GM12878 (cell line): Measurements from ENCODE around the gene STARD3. TPM values are rescaled to one million over a fixed set of nuclear protein-coding genes. Genes with fewer than 3 reads are reported as not detected.
A peak's percentile ranks its signal among the peaks of the same experiment; 100 is the strongest.

Experiments
- BACH1 ChIP-seq: fragments of 450-650 bp; IDR thresholded peaks from 2 replicates; pipeline ENCODE4 v1.6.1; 2017; ENCODE audit warnings: mild to moderate bottlenecking, borderline replicate concordance
- CEBPB ChIP-seq, 2 experiments: fragments of 150-350 bp in 1 of 2; IDR thresholded peaks; 2 replicates each; pipeline ENCODE4 v1.6.1; 2012 to 2014; ENCODE audit warnings: low read depth in 2 of 2, low read length in 2 of 2, borderline replicate concordance in 1 of 2, inconsistent platforms in 1 of 2
- EGR1 ChIP-seq, 2 experiments: IDR thresholded peaks; 1 replicate in 1 of 2; 2 replicates in 1 of 2; pipeline ENCODE4 v1.6.1; 2011 to 2012; ENCODE audit warnings: low read depth in 2 of 2, low read length in 2 of 2, borderline replicate concordance in 1 of 2, mild to moderate bottlenecking in 1 of 2, moderate library complexity in 1 of 2
- HCFC1 ChIP-seq: fragments of 150-350 bp; IDR thresholded peaks from 2 replicates; pipeline ENCODE4 v1.6.1; 2014; ENCODE audit warnings: low read length
- HDAC2 ChIP-seq: fragments of 200-600 bp; sonication (generic); IDR thresholded peaks from 2 replicates; pipeline ENCODE4 v1.6.1; 2017
- HDGF ChIP-seq: fragments of 450-650 bp; IDR thresholded peaks from 2 replicates; pipeline ENCODE4 v1.6.1; 2016; ENCODE audit warnings: antibody characterized with exemption
- KAT2A ChIP-seq: conservative IDR thresholded peaks from 2 replicates; pipeline ENCODE4 v1.6.1; 2011; ENCODE audit warnings: low read depth, low read length; ENCODE audit not compliant: control insufficient read depth
- MYB ChIP-seq: fragments of 150-350 bp; IDR thresholded peaks from 2 replicates; pipeline ENCODE4 v1.6.1; 2014; ENCODE audit warnings: mild to moderate bottlenecking, low read depth, low read length, borderline replicate concordance
- NFYA ChIP-seq: IDR thresholded peaks from 2 replicates; pipeline ENCODE4 v1.6.1; 2011; ENCODE audit warnings: low read depth, mild to moderate bottlenecking, low read length, improper control_type of control experiment, borderline replicate concordance
- NR2F1 ChIP-seq: fragments of 450-650 bp; conservative IDR thresholded peaks from 2 replicates; pipeline ENCODE4 v1.6.1; 2017; ENCODE audit warnings: mild to moderate bottlenecking
- STAT3 ChIP-seq: IDR thresholded peaks from 2 replicates; pipeline ENCODE4 v1.6.1; 2011; ENCODE audit warnings: low read depth, low read length, improper control_type of control experiment
- polyA plus RNA-seq, 11 experiments: library from polyadenylated mRNA; depleted of rRNA in 4 of 11; unstranded in 6 of 11; stranded (reverse) in 5 of 11; fragments of >200 nt; fragmentation: Nextera tagmentation in 4 of 11; fragmentation: Illumina TruSeq in 1 of 11; extraction: Ambion mirVana in 4 of 11; extraction: Trizol in 1 of 11; gene quantifications; 1 replicate in 1 of 11; 2 replicates in 10 of 11; pipeline versions ENCODE4 v1.2.1 to v1.2.3, GENCODE V29; 2011 to 2016; ENCODE audit warnings: inconsistent platforms in 2 of 11, missing spikeins in 2 of 11, low read depth in 1 of 11
- total RNA-seq, 4 experiments: library from RNA; depleted of rRNA in 3 of 4; stranded (reverse); fragments of >200 nt in 3 of 4; fragmentation: Illumina TruSeq in 1 of 4; extraction: Trizol in 1 of 4; gene quantifications; 2 replicates each; pipeline versions ENCODE4 v1.2.1 to v1.2.3, GENCODE V29; 2013 to 2021
- TF ChIP-seq, protein P1 (sequence below): fragments of 450-650 bp; formaldehyde crosslinking; IDR thresholded peaks from 2 replicates; pipeline ENCODE4 v1.4.0; 2022; ENCODE audit warnings: mild to moderate bottlenecking, moderate library complexity
- TF ChIP-seq, protein P2 (sequence below): fragments of 450-650 bp; IDR thresholded peaks from 2 replicates; pipeline ENCODE4 v1.6.1; 2016; ENCODE audit warnings: mild to moderate bottlenecking
- TF ChIP-seq, protein P3 (sequence below): fragments of 450-650 bp; IDR thresholded peaks from 2 replicates; pipeline ENCODE4 v1.6.1; 2017; ENCODE audit warnings: mild to moderate bottlenecking, moderate library complexity
- TF ChIP-seq, protein P4 (sequence below): IDR thresholded peaks from 2 replicates; pipeline ENCODE4 v1.6.1; 2012; ENCODE audit warnings: low read depth, low read length, improper control_type of control experiment

STARD3 gene
- total and polyA plus RNA-seq, 10 of the 15 experiments (the other 5 are each of a cell fraction or from before 2014, with no cell fraction given), result 0.08 to 62.7 (median 27.5) TPM

DNA sequence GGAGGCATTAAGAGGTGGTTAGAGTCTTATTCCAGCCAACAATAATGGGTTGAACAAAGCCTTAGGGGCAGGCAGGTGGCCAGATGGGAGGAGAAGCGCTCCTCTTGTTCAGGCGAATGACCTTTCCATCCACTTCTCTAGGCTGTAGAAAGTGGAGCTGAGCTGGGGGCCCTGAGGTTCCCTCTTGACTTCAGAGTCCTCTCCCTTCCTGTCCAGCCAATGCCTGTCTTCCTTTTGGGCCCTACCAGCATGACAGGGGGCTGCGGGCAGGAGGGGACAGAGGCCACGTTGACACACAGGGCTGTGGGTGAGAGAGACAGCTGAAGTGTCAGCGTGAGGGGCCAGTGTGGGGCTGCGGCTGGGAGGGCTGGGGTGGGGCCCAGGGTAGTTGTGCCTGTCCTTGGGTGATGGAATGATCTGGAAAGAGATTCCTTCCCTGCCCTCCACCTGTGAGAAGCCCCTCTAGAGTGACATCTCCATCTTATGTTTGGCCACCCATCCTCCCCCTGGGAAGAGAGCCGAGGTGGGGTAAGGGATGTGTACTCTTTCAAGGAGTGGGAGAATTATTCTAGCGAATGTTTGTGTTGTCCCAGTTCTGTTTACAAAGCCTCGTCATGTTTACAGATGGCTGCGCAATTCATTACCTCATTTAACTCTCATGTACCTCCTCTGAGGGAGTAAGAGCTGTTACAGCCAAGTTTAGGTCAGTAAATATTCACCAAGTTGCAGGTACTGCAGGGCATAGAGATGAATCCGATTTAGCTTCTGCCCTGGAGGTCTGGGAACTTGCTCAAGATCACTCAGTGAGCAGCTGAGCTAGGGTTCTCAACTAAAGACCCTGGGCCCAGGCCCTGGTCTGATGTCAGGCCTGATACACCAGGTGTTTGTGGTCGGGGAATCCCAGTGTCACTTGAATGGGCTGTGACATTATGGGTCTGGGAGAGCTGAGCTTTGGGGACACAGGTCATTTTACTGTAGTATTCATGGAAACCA lies 66.3 kb downstream of the STARD3 start (continued):
- TF ChIP-seq NR2F1, result peak; percentile 58; the same call in 1 of the 2 replicates
- no peak for TF ChIP-seq KAT2A
- no peak for TF ChIP-seq HDGF
- TF ChIP-seq, protein P1, sequence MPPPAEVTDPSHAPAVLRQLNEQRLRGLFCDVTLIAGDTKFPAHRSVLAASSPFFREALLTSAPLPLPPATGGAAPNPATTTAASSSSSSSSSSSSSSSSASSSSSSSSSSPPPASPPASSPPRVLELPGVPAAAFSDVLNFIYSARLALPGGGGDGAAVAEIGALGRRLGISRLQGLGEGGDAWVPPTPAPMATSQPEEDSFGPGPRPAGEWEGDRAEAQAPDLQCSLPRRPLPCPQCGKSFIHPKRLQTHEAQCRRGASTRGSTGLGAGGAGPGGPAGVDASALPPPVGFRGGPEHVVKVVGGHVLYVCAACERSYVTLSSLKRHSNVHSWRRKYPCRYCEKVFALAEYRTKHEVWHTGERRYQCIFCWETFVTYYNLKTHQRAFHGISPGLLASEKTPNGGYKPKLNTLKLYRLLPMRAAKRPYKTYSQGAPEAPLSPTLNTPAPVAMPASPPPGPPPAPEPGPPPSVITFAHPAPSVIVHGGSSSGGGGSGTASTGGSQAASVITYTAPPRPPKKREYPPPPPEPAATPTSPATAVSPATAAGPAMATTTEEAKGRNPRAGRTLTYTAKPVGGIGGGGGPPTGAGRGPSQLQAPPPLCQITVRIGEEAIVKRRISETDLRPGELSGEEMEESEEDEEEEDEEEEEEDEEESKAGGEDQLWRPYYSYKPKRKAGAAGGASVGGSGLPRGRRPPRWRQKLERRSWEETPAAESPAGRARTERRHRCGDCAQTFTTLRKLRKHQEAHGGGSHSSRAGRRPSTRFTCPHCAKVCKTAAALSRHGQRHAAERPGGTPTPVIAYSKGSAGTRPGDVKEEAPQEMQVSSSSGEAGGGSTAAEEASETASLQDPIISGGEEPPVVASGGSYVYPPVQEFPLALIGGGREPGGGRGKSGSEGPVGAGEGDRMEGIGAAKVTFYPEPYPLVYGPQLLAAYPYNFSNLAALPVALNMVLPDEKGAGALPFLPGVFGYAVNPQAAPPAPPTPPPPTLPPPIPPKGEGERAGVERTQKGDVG (CRISPR knock-in tag), result no peak
- TF ChIP-seq HDAC2, result no peak
- no peak for TF ChIP-seq STAT3
- TF ChIP-seq CEBPB (IDR thresholded peaks at IDR 0.05; ENCODE audit: borderline replicate concordance in 1 of 2, low read depth in 2 of 2, low read length in 2 of 2), result no peak
- TF ChIP-seq MYB, result no peak
- TF ChIP-seq EGR1 (IDR thresholded peaks at IDR 0.05; ENCODE audit: borderline replicate concordance in 1 of 2, low read depth in 2 of 2, low read length in 2 of 2), result no peak
- TF ChIP-seq, protein P2, sequence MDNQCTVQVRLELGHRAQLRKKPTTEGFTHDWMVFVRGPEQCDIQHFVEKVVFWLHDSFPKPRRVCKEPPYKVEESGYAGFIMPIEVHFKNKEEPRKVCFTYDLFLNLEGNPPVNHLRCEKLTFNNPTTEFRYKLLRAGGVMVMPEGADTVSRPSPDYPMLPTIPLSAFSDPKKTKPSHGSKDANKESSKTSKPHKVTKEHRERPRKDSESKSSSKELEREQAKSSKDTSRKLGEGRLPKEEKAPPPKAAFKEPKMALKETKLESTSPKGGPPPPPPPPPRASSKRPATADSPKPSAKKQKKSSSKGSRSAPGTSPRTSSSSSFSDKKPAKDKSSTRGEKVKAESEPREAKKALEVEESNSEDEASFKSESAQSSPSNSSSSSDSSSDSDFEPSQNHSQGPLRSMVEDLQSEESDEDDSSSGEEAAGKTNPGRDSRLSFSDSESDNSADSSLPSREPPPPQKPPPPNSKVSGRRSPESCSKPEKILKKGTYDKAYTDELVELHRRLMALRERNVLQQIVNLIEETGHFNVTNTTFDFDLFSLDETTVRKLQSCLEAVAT, result no peak
- TF ChIP-seq, protein P3, sequence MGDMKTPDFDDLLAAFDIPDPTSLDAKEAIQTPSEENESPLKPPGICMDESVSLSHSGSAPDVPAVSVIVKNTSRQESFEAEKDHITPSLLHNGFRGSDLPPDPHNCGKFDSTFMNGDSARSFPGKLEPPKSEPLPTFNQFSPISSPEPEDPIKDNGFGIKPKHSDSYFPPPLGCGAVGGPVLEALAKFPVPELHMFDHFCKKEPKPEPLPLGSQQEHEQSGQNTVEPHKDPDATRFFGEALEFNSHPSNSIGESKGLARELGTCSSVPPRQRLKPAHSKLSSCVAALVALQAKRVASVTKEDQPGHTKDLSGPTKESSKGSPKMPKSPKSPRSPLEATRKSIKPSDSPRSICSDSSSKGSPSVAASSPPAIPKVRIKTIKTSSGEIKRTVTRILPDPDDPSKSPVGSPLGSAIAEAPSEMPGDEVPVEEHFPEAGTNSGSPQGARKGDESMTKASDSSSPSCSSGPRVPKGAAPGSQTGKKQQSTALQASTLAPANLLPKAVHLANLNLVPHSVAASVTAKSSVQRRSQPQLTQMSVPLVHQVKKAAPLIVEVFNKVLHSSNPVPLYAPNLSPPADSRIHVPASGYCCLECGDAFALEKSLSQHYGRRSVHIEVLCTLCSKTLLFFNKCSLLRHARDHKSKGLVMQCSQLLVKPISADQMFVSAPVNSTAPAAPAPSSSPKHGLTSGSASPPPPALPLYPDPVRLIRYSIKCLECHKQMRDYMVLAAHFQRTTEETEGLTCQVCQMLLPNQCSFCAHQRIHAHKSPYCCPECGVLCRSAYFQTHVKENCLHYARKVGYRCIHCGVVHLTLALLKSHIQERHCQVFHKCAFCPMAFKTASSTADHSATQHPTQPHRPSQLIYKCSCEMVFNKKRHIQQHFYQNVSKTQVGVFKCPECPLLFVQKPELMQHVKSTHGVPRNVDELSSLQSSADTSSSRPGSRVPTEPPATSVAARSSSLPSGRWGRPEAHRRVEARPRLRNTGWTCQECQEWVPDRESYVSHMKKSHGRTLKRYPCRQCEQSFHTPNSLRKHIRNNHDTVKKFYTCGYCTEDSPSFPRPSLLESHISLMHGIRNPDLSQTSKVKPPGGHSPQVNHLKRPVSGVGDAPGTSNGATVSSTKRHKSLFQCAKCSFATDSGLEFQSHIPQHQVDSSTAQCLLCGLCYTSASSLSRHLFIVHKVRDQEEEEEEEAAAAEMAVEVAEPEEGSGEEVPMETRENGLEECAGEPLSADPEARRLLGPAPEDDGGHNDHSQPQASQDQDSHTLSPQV, result no peak
- TF ChIP-seq, protein P4, sequence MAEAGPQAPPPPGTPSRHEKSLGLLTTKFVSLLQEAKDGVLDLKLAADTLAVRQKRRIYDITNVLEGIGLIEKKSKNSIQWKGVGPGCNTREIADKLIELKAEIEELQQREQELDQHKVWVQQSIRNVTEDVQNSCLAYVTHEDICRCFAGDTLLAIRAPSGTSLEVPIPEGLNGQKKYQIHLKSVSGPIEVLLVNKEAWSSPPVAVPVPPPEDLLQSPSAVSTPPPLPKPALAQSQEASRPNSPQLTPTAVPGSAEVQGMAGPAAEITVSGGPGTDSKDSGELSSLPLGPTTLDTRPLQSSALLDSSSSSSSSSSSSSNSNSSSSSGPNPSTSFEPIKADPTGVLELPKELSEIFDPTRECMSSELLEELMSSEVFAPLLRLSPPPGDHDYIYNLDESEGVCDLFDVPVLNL, result no peak
- TF ChIP-seq BACH1, result no peak
- no peak for TF ChIP-seq HCFC1
- TF ChIP-seq NFYA, result no peak
